ENCODE measurements around the gene TBC1D16.

DNA sequence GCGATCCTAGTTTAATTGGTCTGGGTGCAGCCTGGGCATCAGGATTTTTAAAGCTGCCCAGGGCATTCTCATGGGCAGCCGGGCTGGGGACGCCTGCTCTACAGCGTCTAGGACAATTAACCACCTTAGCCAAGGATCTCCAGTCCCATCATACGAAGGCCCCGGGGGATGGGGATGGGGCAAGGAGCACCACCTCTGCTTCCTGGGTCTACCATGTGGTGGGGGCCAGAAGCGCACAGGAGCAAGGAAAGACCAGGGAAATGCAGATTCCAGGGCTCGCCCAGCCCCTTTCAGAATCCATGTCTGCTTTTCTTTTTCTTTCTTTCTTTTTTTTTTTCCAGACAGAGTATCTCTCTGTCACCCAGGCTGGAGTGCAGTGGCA, 29.3 kb downstream of the TBC1D16 start:
- TF ChIP-seq, protein P1, sequence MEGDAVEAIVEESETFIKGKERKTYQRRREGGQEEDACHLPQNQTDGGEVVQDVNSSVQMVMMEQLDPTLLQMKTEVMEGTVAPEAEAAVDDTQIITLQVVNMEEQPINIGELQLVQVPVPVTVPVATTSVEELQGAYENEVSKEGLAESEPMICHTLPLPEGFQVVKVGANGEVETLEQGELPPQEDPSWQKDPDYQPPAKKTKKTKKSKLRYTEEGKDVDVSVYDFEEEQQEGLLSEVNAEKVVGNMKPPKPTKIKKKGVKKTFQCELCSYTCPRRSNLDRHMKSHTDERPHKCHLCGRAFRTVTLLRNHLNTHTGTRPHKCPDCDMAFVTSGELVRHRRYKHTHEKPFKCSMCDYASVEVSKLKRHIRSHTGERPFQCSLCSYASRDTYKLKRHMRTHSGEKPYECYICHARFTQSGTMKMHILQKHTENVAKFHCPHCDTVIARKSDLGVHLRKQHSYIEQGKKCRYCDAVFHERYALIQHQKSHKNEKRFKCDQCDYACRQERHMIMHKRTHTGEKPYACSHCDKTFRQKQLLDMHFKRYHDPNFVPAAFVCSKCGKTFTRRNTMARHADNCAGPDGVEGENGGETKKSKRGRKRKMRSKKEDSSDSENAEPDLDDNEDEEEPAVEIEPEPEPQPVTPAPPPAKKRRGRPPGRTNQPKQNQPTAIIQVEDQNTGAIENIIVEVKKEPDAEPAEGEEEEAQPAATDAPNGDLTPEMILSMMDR (IDR thresholded peaks at IDR 0.05) = no peak
- no peak for TF ChIP-seq EZH2phosphoT487 (IDR thresholded peaks at IDR 0.05)
- no peak for TF ChIP-seq EZH2 (IDR thresholded peaks at IDR 0.05)
